Mesendoderm (in vitro differentiated cells): ENCODE data around the gene FSIP1.

Experiments
- DNase-seq: peaks from one replicate; pipeline ENCODE4 v3.0.0; 2013
- H2AK5ac ChIP-seq: 2 replicates; pipeline ENCODE4 v1.6.1; 2013; ENCODE audit warnings: low read length, inconsistent platforms
- H2BK120ac ChIP-seq: 2 replicates; pipeline ENCODE4 v1.6.1; 2013; ENCODE audit warnings: low read depth, mild to moderate bottlenecking, low read length, moderate library complexity, mixed read lengths
- H2BK15ac ChIP-seq: replicated peaks from 2 replicates; pipeline ENCODE4 v1.6.1; 2013; ENCODE audit warnings: low read depth, mild to moderate bottlenecking, moderate library complexity
- H2BK5ac ChIP-seq: 2 replicates; pipeline ENCODE4 v1.6.1; 2013; ENCODE audit warnings: low read length, inconsistent platforms
- H3K18ac ChIP-seq: 2 replicates; pipeline ENCODE4 v1.6.1; 2013; ENCODE audit warnings: mild to moderate bottlenecking, low read length, mixed read lengths
- H3K23ac ChIP-seq: one replicate; pipeline ENCODE4 v1.6.1; 2013; ENCODE audit warnings: low read length
- H3K27ac ChIP-seq: 2 replicates; pipeline ENCODE4 v1.5.1; 2013; ENCODE audit warnings: low read depth, mild to moderate bottlenecking, inconsistent platforms, low read length, moderate library complexity
- H3K27me3 ChIP-seq: 2 replicates; pipeline ENCODE4 v1.6.1; 2013; ENCODE audit warnings: low read length, control low read depth, mild to moderate bottlenecking, inconsistent platforms; ENCODE audit not compliant: insufficient read depth, poor library complexity
- H3K36me3 ChIP-seq: 2 replicates; pipeline ENCODE4 v1.6.1; 2013; ENCODE audit warnings: low read length, inconsistent platforms; ENCODE audit not compliant: control insufficient read depth, insufficient read depth
- H3K4ac ChIP-seq: one replicate; pipeline ENCODE4 v1.6.1; 2013; ENCODE audit warnings: low read depth, mild to moderate bottlenecking, low read length, moderate library complexity
- H3K4me1 ChIP-seq: 2 replicates; pipeline ENCODE4 v1.6.1; 2013; ENCODE audit warnings: low read depth, low read length, inconsistent platforms; ENCODE audit not compliant: control insufficient read depth
- H3K4me2 ChIP-seq: 2 replicates; pipeline ENCODE4 v1.6.1; 2013; ENCODE audit warnings: low read length
- H3K4me3 ChIP-seq: 2 replicates; pipeline ENCODE4 v1.5.1; 2013; ENCODE audit warnings: mild to moderate bottlenecking, low read length
- H3K56ac ChIP-seq: one replicate; pipeline ENCODE4 v1.6.1; 2013; ENCODE audit warnings: low read length
- H3K79me1 ChIP-seq: 2 replicates; pipeline ENCODE4 v1.6.1; 2013; ENCODE audit warnings: low read length, inconsistent platforms
- H3K79me2 ChIP-seq: 2 replicates; pipeline ENCODE4 v1.6.1; 2013; ENCODE audit warnings: mild to moderate bottlenecking, low read length; ENCODE audit not compliant: control insufficient read depth, insufficient read depth
- H3K9ac ChIP-seq: 2 replicates; pipeline ENCODE4 v1.6.1; 2013; ENCODE audit warnings: low read length, inconsistent platforms
- H4K5ac ChIP-seq: one replicate; pipeline ENCODE4 v1.6.1; 2013; ENCODE audit warnings: low read length
- H4K8ac ChIP-seq: one replicate; pipeline ENCODE4 v1.6.1; 2013; ENCODE audit warnings: low read depth, mild to moderate bottlenecking, control low read depth, low read length, moderate library complexity
- WGBS: extraction: QIAGEN DNeasy Blood & Tissue Kit; methylation state at CpG from one replicate; pipeline ENCODE4 v1.1.7; 2013; ENCODE audit warnings: low lambda C conversion rate, missing lambda C conversion rate; ENCODE audit not compliant: insufficient coverage; ENCODE audit errors: extremely low coverage; 5-methylcytosine and 5-hydroxymethylcytosine counted together

Gene FSIP1

GRCh38 chr15:39797407-39797806, 14.8 kb upstream of the FSIP1 start:
- no peak for DNase-seq
- Histone ChIP-seq H4K8ac (no peak overlapping the region), H2AK5ac (no peak overlapping the region), H3K4me1 (no peaks in the 10 kb centered on the region), H3K36me3 (no peaks in the 10 kb centered on the region), H3K79me1 (no peaks in the 10 kb centered on the region), H3K9ac (no peak overlapping the region), H2BK120ac (no peak overlapping the region), H3K27me3 (no peaks in the 10 kb centered on the region), H3K27ac (no peak overlapping the region), H2BK15ac (no peak overlapping the region), H3K4me3 (no peak overlapping the region), H3K4ac (no peak overlapping the region), H3K23ac (no peak overlapping the region), H3K56ac (no peak overlapping the region), H2BK5ac (no peak overlapping the region), H3K79me2 (no peaks in the 10 kb centered on the region), H3K18ac (no peak overlapping the region), H4K5ac (no peak overlapping the region), H3K4me2 (no peak overlapping the region)
- WGBS = no CpG with 5 or more reads among the region's 6 CpGs

GRCh38 chr15:39796601-39797000, 14.0 kb upstream of the FSIP1 start:
- H2AK5ac ChIP-seq = no peak overlapping the region
- H3K4me2 ChIP-seq = no peak overlapping the region
- no peak overlapping the region for H4K5ac ChIP-seq
- no peak overlapping the region for H2BK5ac ChIP-seq
- no peak overlapping the region for H3K4ac ChIP-seq
- H3K4me3 ChIP-seq = no peak overlapping the region
- H3K36me3 ChIP-seq = no peaks in the 10 kb centered on the region
- H3K79me1 ChIP-seq = no peaks in the 10 kb centered on the region
- no peaks in the 10 kb centered on the region for H3K27me3 ChIP-seq
- no peak overlapping the region for H3K23ac ChIP-seq
- H3K18ac ChIP-seq = no peak overlapping the region
- H4K8ac ChIP-seq = no peak overlapping the region
- no peak for DNase-seq
- H2BK120ac ChIP-seq = no peak overlapping the region
- H3K79me2 ChIP-seq = no peaks in the 10 kb centered on the region
- H3K9ac ChIP-seq = no peak overlapping the region
- no peak overlapping the region for H2BK15ac ChIP-seq
- no peak overlapping the region for H3K27ac ChIP-seq
- no peaks in the 10 kb centered on the region for H3K4me1 ChIP-seq
- no peak overlapping the region for H3K56ac ChIP-seq
- no CpG with 5 or more reads among the region's 5 CpGs for WGBS

- Histone ChIP-seq H3K36me3 (no peaks in the 10 kb centered on the region), H3K18ac (no peak overlapping the region), H3K9ac (no peak overlapping the region), H4K5ac (no peak overlapping the region), H3K4me3 (no peak overlapping the region), H3K4me2 (no peak overlapping the region), H2BK120ac (no peak overlapping the region), H4K8ac (no peak overlapping the region), H3K56ac (no peak overlapping the region), H3K4ac (no peak overlapping the region), H3K23ac (no peak overlapping the region), H3K79me1 (no peaks in the 10 kb centered on the region), H2AK5ac (no peak overlapping the region), H2BK15ac (no peak overlapping the region), H2BK5ac (no peak overlapping the region), H3K27me3 (no peaks in the 10 kb centered on the region), H3K27ac (no peak overlapping the region), H3K4me1 (no peaks in the 10 kb centered on the region), H3K79me2 (no peaks in the 10 kb centered on the region)
- DNase-seq = no peak
- WGBS = no CpG with 5 or more reads among the region's 3 CpGs
These were observed 12.8 kb upstream of the FSIP1 start for GRCh38 chr15:39795486-39795885.

- Histone ChIP-seq H3K36me3 (no peaks in the 10 kb centered on the region), H3K4me3 (no peak overlapping the region), H3K18ac (no peak overlapping the region), H4K5ac (no peak overlapping the region), H4K8ac (no peak overlapping the region), H3K27me3 (no peaks in the 10 kb centered on the region), H3K79me1 (no peaks in the 10 kb centered on the region), H2BK5ac (no peak overlapping the region), H3K79me2 (no peaks in the 10 kb centered on the region), H3K56ac (no peak overlapping the region), H2AK5ac (no peak overlapping the region), H3K4me1 (no peaks in the 10 kb centered on the region), H2BK15ac (no peak overlapping the region), H3K4ac (no peak overlapping the region), H3K27ac (no peak overlapping the region), H2BK120ac (no peak overlapping the region), H3K4me2 (no peak overlapping the region), H3K23ac (no peak overlapping the region), H3K9ac (no peak overlapping the region)
- DNase-seq = no peak
- no CpG with 5 or more reads among the region's 3 CpGs for WGBS
These were observed 12.3 kb upstream of the FSIP1 start for GRCh38 chr15:39794954-39795353.

GRCh38 chr15:39793923-39794322, 11.3 kb upstream of the FSIP1 start:
- Histone ChIP-seq H3K9ac (no peak overlapping the region), H3K4ac (no peak overlapping the region), H2BK15ac (no peak overlapping the region), H4K8ac (no peak overlapping the region), H3K4me2 (no peak overlapping the region), H3K23ac (no peak overlapping the region), H3K27me3 (no peaks in the 10 kb centered on the region), H3K79me2 (no peaks in the 10 kb centered on the region), H3K56ac (no peak overlapping the region), H3K36me3 (no peaks in the 10 kb centered on the region), H3K79me1 (no peaks in the 10 kb centered on the region), H3K4me3 (no peak overlapping the region), H3K4me1 (no peaks in the 10 kb centered on the region), H2BK5ac (no peak overlapping the region), H4K5ac (no peak overlapping the region), H3K27ac (no peak overlapping the region), H3K18ac (no peak overlapping the region), H2AK5ac (no peak overlapping the region), H2BK120ac (no peak overlapping the region)
- no peak for DNase-seq
- no CpG with 5 or more reads among the region's 4 CpGs for WGBS

GRCh38 chr15:39792844-39793335, 10.2 kb upstream of the FSIP1 start:
- H3K23ac ChIP-seq = no peak overlapping the region
- no peak overlapping the region for H2BK120ac ChIP-seq
- DNase-seq = no peak
- H3K79me2 ChIP-seq = no peaks in the 10 kb centered on the region
- no peak overlapping the region for H3K4ac ChIP-seq
- no peak overlapping the region for H3K18ac ChIP-seq
- no peak overlapping the region for H3K4me3 ChIP-seq
- peaks cover 2% of the 10 kb centered on the region for H3K4me1 ChIP-seq
- no peak overlapping the region for H3K9ac ChIP-seq
- H3K4me2 ChIP-seq = no peak overlapping the region
- no peaks in the 10 kb centered on the region for H3K36me3 ChIP-seq
- no peak overlapping the region for H4K5ac ChIP-seq
- H2BK15ac ChIP-seq = no peak overlapping the region
- no peak overlapping the region for H4K8ac ChIP-seq
- H3K79me1 ChIP-seq = no peaks in the 10 kb centered on the region
- no CpG with 5 or more reads among the region's 4 CpGs for WGBS
- H3K27ac ChIP-seq = no peak overlapping the region
- no peaks in the 10 kb centered on the region for H3K27me3 ChIP-seq
- no peak overlapping the region for H3K56ac ChIP-seq
- no peak overlapping the region for H2AK5ac ChIP-seq
- H2BK5ac ChIP-seq = no peak overlapping the region
